Activated naive CD4-positive, alpha-beta T cell treated with Interleukin-2 at 50 U/mL for 16 hours (primary cell): ENCODE data around the gene EPHA7.

Source experiments
- DNase-seq: peaks from one replicate; pipeline ENCODE4 v3.0.0-alpha.2; 2020

Gene EPHA7

GRCh38 chr6:93235775-93236174 lies 183.6 kb downstream of the EPHA7 start:
- DNase-seq, result no peak

GRCh38 chr6:93226822-93227221 lies 192.5 kb downstream of the EPHA7 start:
- no peak for DNase-seq

GRCh38 chr6:93222071-93222851 lies 197.1 kb downstream of the EPHA7 start:
- no peak for DNase-seq

GRCh38 chr6:93219447-93219846 lies 199.9 kb downstream of the EPHA7 start:
- DNase-seq, result no peak

GRCh38 chr6:93218096-93218495 lies 201.3 kb downstream of the EPHA7 start:
- no peak for DNase-seq

GRCh38 chr6:93213028-93213427 lies 206.3 kb downstream of the EPHA7 start:
- no peak for DNase-seq

GRCh38 chr6:93210908-93211307 lies 208.5 kb downstream of the EPHA7 start:
- DNase-seq, result no peak

GRCh38 chr6:93209358-93209757 lies 210.0 kb downstream of the EPHA7 start:
- no peak for DNase-seq

GRCh38 chr6:93196406-93196970 lies 222.9 kb downstream of the EPHA7 start:
- DNase-seq, result no peak

- no peak for DNase-seq
These were observed 224.9 kb downstream of the EPHA7 start for GRCh38 chr6:93194480-93194879.

- no peak for DNase-seq
These were observed 225.5 kb downstream of the EPHA7 start for GRCh38 chr6:93193868-93194267.
